Left renal cortex interstitium (tissue), 4 donors: ENCODE measurements around the gene ADCK2. TPM values are rescaled to one million over a fixed set of nuclear protein-coding genes. Genes with fewer than 3 reads are reported as not detected.
"Not testable (repeated sequence)": the region's sequence is repeated elsewhere in the genome, so short reads cannot be mapped to it uniquely, and the experiment has no call there.

Source experiments
- DNase-seq, 4 donors: peaks; one replicate each; pipeline ENCODE4 v3.0.0-alpha.2; 2013; ENCODE audit warnings: low read depth in 4 of 4, low spot score in 2 of 4, missing footprints in 1 of 4
- polyA plus RNA-seq, 4 donors: library from polyadenylated mRNA; unstranded; fragments of 120-200 nt; gene quantifications; one replicate each; pipeline ENCODE4 v1.2.1, GENCODE V29; 2013; ENCODE audit not compliant: insufficient read length in 4 of 4

The ADCK2 gene
- polyA plus RNA-seq, 4 donors = 22.0 to 27.7 (median 26.2) TPM

DNA sequence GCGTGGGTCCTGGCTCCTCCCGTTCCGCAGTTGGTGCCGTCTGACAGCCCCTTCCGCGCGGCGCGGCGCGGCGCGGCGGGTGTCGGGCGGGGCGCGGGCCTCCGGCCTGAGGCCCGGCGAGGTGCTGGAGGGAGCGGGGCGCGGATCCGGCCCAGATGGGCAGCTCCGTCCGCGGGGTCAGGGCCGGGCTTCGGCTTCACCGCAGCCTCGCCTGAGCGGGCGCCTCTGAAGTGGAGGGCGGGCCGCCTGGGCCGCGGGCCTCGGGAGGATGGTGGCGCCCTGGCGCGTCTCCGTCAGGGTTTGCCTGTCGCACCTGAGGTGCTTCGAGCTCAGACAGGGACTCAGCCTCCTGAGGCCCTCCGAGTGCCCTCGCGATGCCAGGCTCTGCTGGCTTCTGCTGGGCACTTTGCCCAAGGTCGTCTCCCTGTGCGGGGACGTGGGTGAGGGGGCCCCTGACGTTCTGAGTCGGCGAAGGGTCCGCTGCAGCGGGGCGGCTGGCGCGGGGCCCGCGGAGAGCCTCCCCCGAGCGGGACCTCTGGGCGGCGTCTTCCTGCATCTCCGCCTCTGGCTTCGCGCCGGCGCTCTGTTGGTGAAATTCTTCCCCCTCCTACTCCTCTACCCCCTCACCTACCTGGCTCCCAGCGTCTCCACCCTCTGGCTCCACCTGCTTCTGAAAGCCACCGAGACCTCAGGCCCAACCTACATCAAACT lies 473 bp downstream of the ADCK2 start:
- peak in 2 of 4 donors; percentile 32 to 34 for DNase-seq

DNA sequence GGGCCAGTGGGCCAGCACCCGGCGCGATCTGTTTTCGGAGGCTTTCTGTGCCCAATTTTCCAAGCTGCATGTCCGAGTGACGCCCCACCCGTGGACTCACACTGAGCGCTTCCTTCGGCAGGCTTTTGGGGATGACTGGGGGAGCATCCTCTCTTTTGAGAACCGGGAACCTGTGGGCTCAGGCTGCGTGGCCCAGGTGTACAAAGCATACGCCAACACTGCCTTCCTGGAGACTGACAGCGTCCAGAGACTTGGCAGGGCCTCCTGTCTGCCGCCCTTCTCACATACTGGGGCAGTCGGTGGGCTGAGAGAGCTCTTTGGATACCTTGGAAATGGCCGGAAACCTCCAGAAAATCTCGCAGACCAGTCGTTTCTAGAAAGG lies 1.0 kb downstream of the ADCK2 start:
- no peak for DNase-seq

DNA sequence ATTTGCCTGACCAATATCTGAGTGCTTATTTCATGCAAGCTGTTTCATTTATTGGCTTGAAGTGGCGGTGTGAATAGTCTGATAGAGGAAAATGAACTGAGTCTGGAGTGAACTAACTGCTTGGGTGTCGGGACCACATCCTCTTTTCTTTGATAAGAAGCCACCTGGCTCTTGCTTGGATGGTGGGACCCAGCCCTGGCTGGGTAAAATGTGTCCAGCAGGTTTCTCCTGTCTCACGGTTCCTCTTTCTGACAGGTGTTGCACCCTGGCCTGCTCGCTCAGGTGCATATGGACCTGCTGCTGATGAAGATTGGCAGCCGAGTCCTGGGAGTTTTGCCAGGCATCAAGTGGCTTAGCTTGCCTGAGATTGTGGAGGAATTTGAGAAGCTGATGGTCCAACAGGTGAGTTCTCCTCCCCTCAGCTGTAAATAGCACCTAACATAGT lies 1.6 kb downstream of the ADCK2 start:
- DNase-seq = no peak

DNA sequence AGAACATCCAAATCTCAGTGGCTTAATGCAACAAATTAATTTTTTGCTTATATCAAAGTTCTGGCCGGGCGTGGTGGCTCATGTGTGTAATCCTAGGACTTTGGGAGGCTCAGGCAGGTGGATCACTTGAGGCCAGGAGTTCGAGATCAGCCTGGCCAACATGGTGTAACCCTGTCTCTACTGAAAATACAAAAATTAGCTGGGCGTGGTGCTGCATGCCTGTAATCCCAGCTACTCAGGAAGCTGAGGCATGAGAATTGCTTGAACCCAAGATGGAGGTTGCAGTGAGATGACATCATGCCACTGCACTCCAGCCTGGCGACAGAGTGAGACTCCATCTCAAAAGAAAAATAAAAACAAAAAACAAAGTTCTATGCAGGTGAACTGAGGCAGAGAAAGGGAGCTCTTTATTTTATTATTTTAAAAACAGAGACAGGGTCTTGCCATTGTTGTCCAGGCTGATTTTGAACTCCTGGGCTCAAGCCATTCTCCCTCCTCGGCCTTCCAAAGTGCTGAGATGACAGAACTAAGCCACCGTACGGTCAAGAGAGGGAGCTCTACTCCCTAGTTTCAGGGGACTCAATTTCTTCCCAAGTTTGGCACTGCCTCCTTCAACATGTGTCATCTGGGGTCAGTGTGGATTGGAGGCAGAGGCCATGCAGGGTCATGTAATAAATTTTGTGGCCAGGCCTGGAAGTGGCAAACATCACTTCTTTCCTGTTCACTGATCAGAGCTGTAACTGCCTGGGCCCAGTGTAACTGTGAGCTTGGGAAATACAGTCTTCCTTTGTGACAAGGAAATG lies 2.4 kb downstream of the ADCK2 start:
- no peak for DNase-seq

DNA sequence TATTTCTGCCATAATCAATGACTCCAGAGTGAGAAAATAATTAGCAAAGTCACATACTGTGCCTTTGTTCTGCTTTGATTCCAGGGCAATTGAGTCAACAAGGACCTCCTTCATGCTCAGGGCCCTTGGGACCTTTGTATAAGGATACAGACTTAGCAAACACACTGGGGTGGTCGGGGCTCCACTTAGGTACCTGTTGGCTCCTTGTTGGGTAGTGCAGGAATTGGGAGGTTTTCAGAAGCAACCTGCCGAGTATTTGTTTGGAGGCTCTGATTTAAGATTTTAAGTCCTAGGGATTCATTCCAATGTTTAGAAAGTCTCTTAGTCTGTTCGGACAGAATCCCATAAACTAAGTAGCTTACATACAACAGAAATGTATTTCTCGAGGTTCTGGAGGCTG lies 3.0 kb downstream of the ADCK2 start:
- no peak for DNase-seq

DNA sequence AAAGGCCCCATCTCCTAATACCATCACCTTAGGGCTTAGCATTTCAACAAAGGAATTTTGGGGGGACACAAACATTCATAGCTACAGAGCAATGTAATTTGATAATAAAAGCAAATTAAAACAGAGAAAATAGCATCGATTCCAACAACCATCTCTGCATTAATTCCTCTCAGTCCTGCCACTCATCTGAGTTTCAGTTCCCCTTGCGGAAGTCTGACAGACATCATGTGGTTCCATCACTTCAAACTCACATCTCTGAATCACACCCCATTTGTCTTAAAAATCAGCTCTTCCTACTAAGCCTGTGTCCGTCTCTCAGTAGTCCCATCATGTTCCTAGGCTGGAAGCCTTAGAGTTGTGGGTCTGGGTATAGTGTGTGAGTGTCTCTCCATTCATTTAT lies 3.6 kb downstream of the ADCK2 start:
- DNase-seq = no peak

DNA sequence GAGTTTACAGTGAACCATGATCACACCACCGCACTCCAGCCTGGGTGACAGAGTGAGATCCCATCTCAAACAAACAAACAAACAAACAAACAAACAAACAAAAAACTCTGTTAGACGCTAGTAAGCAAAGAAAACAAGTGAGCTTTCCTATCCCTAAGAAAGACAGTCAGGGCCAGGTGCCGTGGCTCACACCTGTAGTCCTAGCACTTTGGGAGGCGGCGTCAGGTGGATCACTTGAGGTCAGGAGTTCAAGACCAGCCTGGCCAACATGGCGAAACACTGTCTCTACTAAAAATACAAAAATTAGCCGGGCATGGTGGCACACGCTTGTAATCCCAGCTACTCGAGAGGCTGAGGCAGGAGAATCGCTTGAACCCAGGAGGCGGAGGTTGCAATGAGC lies 4.2 kb downstream of the ADCK2 start:
- DNase-seq = not testable (repeated sequence)

DNA sequence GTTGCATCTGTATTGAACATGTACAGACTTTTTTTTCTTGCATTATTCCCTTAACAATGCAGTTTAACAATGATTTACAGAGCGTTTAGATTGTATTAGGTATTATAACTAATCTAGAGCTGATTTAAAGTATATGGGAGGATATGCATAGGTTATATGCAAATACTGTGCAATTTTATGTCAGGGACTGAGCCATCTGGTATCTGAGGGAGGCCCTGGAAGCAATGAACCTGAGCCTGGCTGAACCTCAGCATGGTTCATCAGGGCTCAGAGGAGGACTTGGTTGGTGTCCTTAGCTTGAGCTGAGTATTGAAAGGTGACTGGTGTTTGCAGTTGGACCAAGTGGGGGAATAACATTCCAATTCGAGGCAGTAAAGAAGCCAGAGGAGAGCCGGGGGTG lies 4.8 kb downstream of the ADCK2 start:
- no peak for DNase-seq

DNA sequence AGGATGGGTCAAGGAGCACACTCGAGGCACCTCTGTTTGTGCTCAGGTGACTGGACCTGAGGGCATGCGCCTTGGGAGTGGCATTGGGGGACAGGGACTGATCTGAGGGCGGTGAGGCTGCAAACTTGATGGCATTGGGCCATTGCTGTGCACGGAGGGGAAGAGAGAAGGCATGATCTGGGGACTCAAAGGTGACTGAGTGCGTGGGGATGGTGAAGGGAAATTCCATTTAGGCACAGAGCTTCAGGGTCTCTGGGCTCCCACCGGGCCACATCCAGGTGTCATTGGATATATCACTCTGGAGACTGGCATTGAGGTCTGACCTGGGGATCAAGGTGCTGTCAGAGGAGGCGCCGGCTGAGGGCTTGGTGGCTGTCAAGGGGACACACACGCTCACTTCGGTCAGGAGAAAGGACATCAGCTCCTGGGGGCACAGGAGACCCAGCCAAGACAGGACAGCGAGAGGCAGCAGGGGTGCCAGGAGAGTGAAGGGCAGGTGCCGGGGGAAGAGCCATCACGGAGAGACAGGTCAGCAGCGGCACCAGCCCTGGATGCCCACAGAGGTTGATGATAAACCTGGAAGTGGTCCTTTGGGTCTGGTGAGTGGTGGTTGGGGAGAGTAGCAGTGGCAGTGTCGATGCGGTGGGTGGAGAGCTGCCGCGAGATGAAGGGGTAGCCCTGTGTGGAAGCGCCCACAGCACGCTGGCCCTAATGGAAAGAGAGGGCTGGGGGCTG lies 5.5 kb downstream of the ADCK2 start:
- no peak for DNase-seq

DNA sequence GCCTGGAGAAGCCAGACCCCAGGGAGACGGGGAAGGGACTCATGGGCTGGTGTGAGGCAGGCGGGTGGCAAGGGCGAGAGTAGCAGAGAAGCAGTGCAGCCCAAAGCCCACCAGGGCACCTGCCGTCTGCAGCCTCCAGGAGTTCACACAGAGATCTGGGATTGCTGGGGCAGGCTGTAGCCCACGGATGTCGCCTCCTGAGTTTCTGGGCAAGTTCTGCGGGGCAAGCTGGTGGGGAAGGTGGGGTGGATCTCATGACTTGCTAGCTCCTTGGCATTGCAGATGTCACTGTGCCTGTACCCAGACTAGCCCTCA lies 6.0 kb downstream of the ADCK2 start:
- DNase-seq = no peak

DNA sequence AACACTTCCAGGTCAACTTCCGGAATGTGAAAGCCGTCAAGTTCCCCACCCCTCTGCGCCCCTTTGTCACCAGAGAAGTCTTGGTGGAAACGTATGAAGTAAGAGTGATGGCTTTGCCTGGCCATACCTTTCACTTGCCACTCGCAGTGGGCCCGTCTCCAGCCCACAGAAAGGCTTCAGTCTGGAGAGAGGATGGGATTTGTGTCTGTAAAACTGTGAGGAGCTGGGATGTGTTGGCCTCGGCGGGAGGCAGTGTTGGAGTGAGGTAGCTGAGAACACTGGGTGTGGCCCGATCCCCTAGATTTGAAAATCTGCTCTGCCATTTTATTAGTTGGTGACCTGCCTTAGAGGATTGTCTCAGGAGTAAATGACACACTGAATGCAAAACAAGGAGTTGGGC lies 6.4 kb downstream of the ADCK2 start:
- no peak for DNase-seq

DNA sequence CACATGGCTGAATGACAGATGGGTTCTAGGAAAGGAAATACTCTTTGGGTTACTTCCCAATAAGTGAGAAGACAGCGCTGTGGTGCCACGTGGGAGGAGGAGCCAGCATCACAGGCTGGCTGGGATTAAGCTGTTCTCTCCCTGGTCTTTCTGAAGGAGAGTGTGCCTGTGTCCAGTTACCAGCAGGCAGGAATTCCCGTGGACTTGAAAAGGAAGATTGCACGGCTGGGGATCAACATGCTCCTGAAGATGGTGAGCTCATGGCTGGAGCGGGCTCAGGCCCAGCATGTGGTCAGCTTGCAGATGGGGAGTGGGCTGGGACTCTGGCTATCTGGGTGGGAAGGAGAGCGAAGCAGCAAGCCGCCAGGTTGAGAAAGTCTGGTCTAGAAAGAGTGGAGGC lies 8.1 kb downstream of the ADCK2 start:
- DNase-seq = no peak

DNA sequence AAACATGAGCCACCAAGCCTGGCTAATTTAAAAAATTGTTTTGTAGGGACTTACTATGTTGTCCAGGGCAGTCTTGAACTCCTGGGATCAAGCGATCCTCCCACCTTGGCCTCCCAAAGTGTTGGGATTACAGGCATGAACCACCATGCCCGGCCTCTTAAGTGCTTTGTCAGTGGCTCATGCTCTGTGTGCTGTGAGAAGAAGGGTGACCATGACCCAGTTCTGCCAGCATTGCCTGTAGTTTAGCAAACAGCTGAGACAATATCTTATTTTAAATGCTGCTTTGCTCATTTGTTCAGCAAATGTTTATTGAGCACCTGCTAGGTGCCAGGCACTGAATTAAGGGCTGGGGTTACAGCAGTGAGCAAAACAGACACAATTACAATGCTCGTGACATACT lies 9.0 kb downstream of the ADCK2 start:
- DNase-seq = no peak

DNA sequence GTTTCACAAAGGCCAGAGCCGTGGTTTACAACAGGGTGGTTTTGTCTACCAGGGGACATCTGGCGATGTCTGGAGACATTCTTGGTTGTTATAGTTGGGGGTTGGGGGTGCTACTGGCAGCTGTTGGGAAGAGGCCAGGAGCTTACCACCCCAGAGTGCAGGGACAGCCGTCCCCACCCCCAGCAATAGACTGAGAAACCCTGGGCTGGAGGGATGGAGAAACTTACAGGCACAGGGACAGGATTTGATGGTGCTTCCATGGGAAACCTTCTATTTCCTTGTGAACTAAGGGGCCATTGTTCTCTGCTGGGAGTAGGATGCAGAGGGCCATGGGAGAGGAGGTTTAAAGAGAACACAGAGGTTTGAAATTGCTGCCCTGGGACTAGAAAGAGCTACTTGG lies 10.9 kb downstream of the ADCK2 start:
- DNase-seq = no peak

DNA sequence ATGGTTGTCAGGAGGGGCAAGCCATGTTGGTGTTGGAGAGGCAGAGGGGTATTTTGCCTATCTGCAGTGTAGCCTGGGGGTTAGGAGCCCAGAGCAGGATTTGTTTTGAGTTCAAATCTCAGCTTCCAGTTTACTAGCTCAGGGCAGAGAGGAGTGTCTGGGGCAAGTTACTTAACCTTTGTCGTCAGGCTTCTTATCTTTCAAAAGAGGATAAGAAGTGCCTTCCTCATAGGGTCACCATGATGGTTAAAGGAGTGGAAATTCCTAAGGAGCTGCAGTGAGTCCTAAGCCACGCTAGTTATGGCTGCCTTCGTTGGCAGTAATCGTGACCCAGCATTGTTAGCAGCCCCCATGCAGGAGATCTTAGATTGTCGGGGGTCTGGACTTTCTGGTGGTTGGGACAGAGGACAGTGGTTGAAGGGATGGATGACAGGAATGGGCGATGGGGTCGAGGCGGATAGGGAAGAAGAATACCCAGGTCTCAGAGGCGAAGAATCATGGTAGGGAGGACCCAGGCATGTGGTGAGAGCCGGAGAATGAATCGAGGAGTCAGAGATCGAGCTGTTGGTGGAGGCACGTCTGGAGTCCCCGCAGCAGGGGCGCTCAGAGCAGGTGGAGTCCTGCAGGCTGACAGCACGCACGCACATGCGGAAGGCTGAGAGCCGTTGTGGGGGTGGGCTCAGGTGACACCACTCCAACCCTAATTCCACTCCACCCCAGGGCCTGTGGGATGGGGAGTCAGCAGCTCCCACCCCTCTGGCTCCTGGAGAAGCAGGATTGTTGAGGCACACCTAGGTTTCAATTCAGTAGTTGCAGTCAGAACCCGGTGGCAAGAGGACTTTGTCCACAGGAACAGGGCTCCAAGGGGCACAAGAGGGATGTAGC lies 11.6 kb downstream of the ADCK2 start:
- no peak for DNase-seq

DNA sequence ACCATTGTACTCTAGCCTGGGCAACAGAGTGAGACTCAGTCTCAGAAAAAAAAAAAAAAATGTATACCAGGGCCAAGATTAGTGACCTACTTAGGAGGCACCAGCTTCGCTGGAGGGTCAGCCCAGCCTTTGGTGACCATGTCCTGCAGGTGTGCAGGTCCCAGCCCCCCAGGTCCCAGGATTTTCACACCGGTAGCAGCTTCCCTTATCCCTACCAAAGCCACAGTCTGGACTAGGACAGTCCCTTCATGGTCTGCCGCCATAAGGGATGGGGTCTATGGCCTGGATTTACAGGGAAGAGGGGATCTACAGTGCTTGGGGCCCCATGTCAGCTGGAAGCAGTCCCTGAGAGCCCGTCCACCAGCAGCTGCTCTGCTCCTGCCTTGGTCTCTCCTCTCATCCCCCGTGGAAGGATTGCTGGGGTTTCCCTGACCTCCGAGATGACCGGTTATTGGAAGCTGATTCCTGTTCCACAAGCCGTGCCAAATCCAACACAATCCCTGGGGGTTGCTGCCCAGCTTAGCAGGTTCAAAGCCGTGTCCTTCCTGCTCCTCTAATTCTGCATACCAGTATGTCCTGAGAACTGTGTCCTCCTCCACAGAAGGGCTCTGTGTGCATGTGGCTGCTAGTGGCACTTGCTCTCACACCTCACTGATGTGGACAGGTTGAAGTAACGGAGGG lies 12.8 kb downstream of the ADCK2 start:
- no peak for DNase-seq

DNA sequence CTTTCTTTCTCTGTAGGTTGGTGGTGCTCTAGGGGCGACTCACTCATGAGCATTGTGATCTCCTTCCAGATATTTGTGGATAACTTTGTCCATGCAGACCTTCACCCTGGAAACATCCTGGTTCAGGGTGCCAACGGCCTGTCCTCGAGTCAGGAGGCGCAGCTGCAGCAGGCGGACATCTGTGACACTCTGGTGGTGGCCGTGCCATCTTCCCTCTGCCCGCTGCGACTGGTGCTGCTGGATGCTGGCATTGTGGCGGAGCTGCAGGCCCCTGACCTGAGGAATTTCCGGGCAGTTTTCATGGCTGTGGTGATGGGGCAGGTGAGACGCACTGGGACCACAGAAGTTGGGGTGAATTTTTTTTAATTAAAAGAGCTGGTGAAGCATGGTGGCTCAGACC lies 14.2 kb downstream of the ADCK2 start:
- no peak for DNase-seq

DNA sequence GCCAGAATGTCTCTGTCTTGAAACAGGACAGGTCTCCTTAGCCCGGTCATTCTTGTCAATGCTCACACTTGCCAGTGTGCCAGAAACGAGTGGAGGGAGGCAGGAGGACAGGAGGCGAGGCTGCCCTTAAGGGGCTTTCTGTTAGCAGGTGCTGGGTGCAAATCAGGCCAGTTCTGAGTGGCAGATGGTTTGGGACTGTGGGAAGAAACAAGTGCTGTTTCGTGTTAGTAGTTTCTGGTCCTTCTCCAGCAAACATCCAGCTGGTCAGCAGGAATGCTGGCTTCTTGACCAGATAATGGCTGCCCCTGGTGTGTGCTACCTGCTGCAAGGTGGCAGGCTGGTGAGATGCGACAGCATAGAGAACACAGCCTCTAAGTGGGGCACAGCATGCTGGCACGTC lies 15.6 kb downstream of the ADCK2 start:
- no peak for DNase-seq

DNA sequence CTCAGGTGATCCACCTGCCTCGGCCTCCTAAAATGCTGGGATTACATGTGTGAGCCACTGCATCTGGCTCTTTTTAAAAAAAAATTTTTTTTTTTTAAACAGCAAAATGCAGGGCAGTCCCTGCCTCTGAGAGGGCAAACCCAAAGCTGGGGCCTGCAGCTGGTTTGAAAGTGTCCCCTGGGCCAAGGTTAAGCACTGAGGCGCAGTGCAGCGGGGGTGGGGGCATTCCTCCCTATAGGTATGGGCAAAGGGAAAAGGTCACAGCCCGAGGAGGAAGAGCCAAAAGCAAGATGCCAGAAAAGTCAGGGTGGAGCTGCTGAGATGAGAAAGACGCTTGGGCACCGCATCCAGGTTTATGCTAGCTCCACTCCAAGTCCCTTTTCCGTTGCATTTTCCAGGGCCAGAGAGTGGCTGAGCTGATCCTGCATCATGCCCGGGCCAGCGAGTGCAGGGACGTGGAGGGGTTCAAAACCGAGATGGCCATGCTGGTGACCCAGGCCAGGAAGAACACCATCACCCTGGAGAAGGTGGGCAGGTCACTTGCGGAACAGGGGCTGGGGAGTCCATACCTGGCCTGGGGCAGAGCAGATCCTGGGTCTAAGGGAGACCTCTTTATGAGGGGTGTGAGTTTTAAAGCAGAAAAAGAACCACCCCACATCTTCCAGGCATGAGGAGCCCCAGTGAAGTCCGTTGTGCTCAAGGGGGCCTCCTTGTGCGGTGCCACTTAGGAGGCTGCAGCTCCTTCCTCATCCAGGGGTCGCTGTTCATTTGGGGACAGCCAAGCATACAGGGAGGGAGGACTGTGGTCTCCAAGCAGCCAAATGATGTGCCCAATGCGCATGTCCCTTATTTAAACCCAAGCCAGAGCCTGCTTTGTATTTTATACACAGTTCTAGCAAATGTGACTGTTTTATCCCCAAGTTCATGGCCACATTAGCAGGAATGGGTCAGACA lies 16.7 kb downstream of the ADCK2 start:
- no peak for DNase-seq
